ES-I3 (cell line): ENCODE data around the gene ASIP.
"Not testable (repeated sequence)": the region's sequence is repeated elsewhere in the genome, so short reads cannot be mapped to it uniquely, and the experiment has no call there.

Source experiments
- H3K36me3 ChIP-seq: 2 replicates; pipeline ENCODE4 v1.6.1; 2013; ENCODE audit warnings: mild to moderate bottlenecking, low read length, control low read depth, moderate library complexity; ENCODE audit not compliant: insufficient read depth
- H3K4me1 ChIP-seq: 2 replicates; pipeline ENCODE4 v1.6.1; 2013; ENCODE audit warnings: mild to moderate bottlenecking, control low read depth, low read length; ENCODE audit not compliant: insufficient read depth
- H3K9ac ChIP-seq: 2 replicates; pipeline ENCODE4 v1.6.1; 2013; ENCODE audit warnings: low read depth, mild to moderate bottlenecking, low read length, moderate library complexity
- H3K9me3 ChIP-seq: 2 replicates; pipeline ENCODE4 v1.6.1; 2013; ENCODE audit warnings: mild to moderate bottlenecking, low read length, moderate library complexity; ENCODE audit not compliant: control insufficient read depth, insufficient read depth

The ASIP gene

DNA sequence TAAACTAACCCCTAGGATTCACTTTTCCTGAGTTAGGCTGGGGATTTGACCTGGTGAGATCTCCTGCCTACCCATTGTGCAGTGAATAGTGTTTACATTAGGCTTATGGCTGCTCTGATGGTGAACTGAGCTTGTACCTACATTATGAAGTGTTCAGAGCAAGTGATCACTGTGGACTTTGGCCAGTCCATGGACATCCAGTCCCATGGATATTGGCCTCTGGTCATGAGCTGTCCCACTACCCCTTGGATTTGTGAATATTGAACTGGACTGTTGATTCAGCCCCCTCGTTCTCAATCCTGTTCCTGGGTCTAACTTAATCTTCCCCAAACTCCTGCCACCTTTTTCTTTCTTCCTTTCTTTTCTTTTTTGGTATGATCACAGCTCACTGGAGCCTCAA lies 13.8 kb downstream of the ASIP start:
- Histone ChIP-seq H3K9me3 (no peaks in the 10 kb centered on the region), H3K9ac (no peak overlapping the region), H3K36me3 (no peaks in the 10 kb centered on the region), H3K4me1 (0 out of 2 replicates have a peak, but pooled peaks cover 4% of the 10 kb centered on the region)

- Histone ChIP-seq H3K4me1 (0 out of 2 replicates have a peak, but pooled peaks cover 4% of the 10 kb centered on the region), H3K36me3 (no peaks in the 10 kb centered on the region), H3K9me3 (no peaks in the 10 kb centered on the region), H3K9ac (no peak overlapping the region)
Measured at GRCh38 chr20:34256629-34257124, 15.5 kb downstream of the ASIP start.

GRCh38 chr20:34260208-34260942 lies 19.2 kb downstream of the ASIP start:
- no peaks in the 10 kb centered on the region for H3K9me3 ChIP-seq
- no peaks in the 10 kb centered on the region for H3K36me3 ChIP-seq
- no peak overlapping the region for H3K9ac ChIP-seq
- H3K4me1 ChIP-seq: 0 out of 2 replicates have a peak, but pooled peaks cover 4% of the 10 kb centered on the region

DNA sequence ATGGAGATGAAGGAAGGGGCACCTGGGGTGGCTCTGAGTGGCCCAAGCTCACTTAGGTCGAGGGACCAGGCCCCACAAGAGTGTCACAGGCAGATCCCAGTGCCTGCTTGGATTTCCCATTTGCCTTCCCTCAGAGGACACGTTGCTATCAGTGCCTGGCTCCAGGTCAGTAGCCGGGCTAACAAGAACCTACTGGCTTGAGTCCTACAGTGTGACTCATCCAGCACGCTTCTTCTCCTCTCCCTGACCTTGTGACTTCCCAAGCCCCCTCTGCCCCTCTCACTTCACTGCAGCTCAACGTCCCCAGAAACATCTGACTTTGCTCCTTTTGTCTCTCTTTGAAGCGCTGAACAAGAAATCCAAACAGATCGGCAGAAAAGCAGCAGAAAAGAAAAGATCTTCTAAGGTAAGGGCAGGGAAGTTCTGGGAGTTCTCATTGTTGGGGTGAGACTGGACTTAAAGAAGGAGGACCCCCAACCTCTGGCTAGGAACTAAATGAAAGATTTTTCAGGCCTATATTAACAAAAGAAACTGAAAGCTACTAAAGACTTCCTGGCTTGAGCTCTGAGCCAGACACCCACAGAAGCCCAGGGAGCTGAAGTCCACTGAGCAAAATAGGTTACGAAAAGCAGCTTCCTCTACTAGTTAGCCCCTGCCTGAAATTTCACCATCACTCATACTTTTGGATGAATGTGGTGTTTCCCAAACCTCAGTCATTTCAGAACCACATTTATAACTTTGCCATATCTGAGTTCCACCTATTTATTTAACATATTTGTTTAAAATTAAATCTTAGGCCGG lies 21.5 kb downstream of the ASIP start:
- H3K36me3 ChIP-seq: no peaks in the 10 kb centered on the region
- no peaks in the 10 kb centered on the region for H3K9me3 ChIP-seq
- no peak overlapping the region for H3K9ac ChIP-seq
- no peaks in the 10 kb centered on the region for H3K4me1 ChIP-seq

GRCh38 chr20:34263468-34263867 lies 22.2 kb downstream of the ASIP start:
- not testable (repeated sequence) for H3K36me3 ChIP-seq, H3K9ac ChIP-seq, H3K9me3 ChIP-seq, H3K4me1 ChIP-seq

- Histone ChIP-seq H3K36me3 (no peaks in the 10 kb centered on the region), H3K9me3 (no peaks in the 10 kb centered on the region), H3K4me1 (no peaks in the 10 kb centered on the region), H3K9ac (no peak overlapping the region)
Measured at GRCh38 chr20:34264141-34264540, 22.9 kb downstream of the ASIP start.

GRCh38 chr20:34268145-34268544 lies 26.9 kb downstream of the ASIP start:
- no peak overlapping the region for H3K9ac ChIP-seq
- H3K4me1 ChIP-seq: no peaks in the 10 kb centered on the region
- no peaks in the 10 kb centered on the region; the same call in 1 of the 2 replicates for H3K36me3 ChIP-seq
- no peaks in the 10 kb centered on the region for H3K9me3 ChIP-seq

DNA sequence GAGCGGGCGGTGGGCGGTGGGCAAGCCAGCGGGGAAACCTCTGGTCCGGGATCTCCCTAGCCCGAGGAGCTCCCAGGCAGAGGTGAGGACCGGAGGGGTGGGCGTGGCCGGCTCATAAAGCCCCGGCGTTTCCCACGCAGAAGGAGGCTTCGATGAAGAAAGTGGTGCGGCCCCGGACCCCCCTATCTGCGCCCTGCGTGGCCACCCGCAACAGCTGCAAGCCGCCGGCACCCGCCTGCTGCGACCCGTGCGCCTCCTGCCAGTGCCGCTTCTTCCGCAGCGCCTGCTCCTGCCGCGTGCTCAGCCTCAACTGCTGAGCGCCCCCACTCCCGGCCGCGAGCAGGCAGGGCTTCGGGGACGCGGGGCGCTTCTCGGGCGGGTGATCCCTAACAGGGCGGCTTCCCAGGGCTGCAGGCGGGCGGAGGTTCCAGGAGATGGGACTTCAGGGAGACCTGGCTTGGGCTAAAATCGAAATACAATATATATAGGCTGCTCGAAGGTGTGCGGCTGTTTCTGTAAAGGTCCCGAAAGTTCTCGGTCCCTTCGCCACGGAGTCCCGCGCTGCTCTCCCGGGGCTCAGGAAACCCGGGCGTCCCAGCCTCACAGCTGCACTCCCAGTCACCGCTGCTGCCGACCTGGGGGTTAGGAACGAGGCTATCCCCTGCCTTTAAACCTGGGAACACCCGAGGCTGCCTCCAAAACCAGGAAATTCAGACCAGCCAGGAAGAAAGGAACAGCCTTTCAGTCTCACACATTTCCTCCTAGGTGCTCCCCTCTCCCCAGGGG lies 27.8 kb downstream of the ASIP start:
- Histone ChIP-seq H3K9me3 (no peaks in the 10 kb centered on the region), H3K4me1 (no peaks in the 10 kb centered on the region), H3K36me3 (peaks cover under 1% of the 10 kb centered on the region; the same call in 1 of the 2 replicates), H3K9ac (peak overlapping the region; percentile 48; the same call in 1 of the 2 replicates)

DNA sequence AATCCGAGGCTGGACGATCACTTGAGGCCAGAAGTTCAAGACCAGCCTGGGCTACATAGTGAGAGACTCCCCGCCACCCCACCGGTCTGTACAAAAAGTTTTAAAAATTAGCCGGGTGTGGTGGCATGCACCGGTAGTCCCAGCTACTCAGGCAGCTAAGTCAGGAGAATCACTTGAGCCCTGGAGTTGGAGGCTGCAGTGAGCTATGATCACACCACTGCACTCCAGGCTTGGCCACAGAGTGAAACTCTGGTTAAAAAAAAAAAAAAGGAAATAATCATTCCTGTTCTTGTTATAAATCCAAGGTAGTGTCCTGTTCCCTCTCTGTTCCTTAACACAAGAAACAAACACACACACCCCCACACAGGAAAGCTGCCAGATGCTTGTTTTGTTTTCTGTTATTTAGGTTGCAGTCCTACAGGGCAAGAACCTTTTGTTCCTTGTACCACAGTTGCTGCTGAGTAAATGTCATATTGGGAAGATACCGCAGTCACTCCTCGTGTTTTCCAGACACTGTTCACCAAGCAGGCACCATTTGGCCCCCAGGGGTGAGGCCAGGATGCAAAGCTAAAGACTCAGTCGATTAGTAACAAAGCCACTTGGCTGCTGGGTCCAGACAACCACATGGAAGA lies 28.9 kb downstream of the ASIP start:
- Histone ChIP-seq H3K9ac (no peak overlapping the region), H3K4me1 (no peaks in the 10 kb centered on the region), H3K36me3 (peaks cover 4% of the 10 kb centered on the region; the same call in 1 of the 2 replicates), H3K9me3 (no peaks in the 10 kb centered on the region)

- H3K36me3 ChIP-seq: peaks cover 12% of the 10 kb centered on the region; the same call in 1 of the 2 replicates
- no peaks in the 10 kb centered on the region for H3K9me3 ChIP-seq
- no peaks in the 10 kb centered on the region for H3K4me1 ChIP-seq
- H3K9ac ChIP-seq: no peak overlapping the region
Measured at GRCh38 chr20:34271956-34272355, 30.7 kb downstream of the ASIP start.

- peaks cover 19% of the 10 kb centered on the region for H3K36me3 ChIP-seq
- no peaks in the 10 kb centered on the region for H3K9me3 ChIP-seq
- no peak overlapping the region for H3K9ac ChIP-seq
- no peaks in the 10 kb centered on the region for H3K4me1 ChIP-seq
Measured at GRCh38 chr20:34274694-34275093, 33.5 kb downstream of the ASIP start.

DNA sequence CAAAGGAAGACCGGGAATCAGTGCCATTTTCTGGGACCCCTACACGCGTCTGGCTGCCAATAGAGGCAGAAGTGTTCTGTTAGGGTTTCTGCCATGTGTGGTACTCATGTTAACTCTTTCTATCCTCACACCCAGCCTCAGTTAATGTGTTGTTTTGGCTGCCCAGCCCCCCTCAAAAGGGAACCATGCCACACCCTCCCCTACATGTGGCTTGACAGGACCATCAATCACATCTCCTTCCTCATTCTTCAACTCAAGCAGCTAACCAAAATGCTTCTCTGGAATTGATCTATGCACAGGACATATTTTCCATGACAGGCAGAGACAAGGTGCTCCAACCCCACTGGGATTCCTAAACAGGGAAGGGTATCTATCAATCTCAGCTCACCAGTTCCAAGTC lies 40.0 kb downstream of the ASIP start:
- Histone ChIP-seq H3K9me3 (no peaks in the 10 kb centered on the region), H3K36me3 (peaks cover 56% of the 10 kb centered on the region), H3K9ac (no peak overlapping the region)

DNA sequence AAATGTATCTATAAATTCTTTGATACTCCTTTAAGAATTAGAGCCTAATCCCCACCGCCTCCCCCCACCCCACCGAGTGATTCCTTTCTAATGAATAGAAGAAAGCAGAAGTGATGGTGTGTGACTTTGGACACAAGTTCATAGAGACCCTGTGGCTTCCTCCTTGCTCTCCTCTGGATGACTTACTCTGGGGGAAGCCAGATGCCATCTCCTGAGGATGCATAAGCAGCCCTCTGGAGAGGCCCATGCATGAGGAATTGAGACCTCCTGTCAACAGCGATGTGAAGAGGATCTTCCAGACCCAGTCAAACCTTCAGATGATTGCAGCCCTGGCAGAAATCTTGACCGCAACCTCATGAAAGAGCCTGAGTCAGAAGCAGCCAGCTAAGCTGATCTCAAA lies 40.8 kb downstream of the ASIP start:
- H3K9me3 ChIP-seq: no peaks in the 10 kb centered on the region
- H3K4me1 ChIP-seq: no peaks in the 10 kb centered on the region
- H3K36me3 ChIP-seq: peaks cover 52% of the 10 kb centered on the region
- no peak overlapping the region for H3K9ac ChIP-seq

More for the DNA sequence above, 40.0 kb downstream of the ASIP start:
- H3K4me1 ChIP-seq: no peaks in the 10 kb centered on the region

DNA sequence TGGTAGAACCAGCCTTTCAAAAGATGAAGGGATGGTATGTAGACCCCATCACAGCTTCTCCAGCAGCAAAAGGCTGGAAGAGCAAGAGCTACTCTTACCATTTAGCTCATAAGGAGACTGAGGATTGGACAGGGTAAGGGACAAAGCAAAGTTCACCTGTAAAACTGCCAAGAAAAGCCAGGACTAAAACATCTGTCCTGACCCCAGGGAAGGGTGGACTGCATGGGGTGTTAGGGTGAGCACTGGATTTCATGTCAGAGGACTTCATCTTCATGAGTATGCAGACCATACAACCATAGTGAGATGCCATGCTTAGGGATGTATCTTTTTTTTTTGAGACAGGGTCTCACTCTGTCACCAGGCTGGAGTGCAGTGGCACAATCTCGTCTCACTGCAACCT lies 42.6 kb downstream of the ASIP start:
- no peak overlapping the region for H3K9ac ChIP-seq
- peaks cover 61% of the 10 kb centered on the region for H3K36me3 ChIP-seq
- H3K4me1 ChIP-seq: no peaks in the 10 kb centered on the region
- H3K9me3 ChIP-seq: no peaks in the 10 kb centered on the region
